NCI-H2227 (cell line): ENCODE measurements around the gene SLC25A22.

Experiments
- DNase-seq: peaks from one replicate; lab custom pipeline; 2025; ENCODE audit not compliant: unreplicated experiment; lab: John Stamatoyannopoulos, UW

SLC25A22 gene

DNA sequence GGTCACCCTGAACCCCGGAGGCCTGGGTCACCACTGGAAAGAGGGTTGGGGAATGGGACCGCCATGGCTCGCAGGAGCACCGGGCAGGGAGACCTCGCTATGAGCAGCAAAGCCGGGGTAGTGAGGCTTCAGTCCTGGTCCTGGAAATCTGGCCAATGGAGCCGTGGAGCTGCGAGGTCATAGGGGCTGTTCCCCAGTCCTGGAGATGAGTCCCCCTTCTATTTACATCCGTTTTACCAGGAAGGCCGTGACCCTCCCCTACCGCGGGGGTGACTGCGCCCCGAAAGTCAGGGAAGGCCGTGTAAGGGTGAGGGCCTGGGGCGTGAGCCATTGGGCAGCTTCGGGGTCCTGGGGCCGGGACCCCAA lies 6.5 kb upstream of the SLC25A22 start:
- DNase-seq: no peak

DNA sequence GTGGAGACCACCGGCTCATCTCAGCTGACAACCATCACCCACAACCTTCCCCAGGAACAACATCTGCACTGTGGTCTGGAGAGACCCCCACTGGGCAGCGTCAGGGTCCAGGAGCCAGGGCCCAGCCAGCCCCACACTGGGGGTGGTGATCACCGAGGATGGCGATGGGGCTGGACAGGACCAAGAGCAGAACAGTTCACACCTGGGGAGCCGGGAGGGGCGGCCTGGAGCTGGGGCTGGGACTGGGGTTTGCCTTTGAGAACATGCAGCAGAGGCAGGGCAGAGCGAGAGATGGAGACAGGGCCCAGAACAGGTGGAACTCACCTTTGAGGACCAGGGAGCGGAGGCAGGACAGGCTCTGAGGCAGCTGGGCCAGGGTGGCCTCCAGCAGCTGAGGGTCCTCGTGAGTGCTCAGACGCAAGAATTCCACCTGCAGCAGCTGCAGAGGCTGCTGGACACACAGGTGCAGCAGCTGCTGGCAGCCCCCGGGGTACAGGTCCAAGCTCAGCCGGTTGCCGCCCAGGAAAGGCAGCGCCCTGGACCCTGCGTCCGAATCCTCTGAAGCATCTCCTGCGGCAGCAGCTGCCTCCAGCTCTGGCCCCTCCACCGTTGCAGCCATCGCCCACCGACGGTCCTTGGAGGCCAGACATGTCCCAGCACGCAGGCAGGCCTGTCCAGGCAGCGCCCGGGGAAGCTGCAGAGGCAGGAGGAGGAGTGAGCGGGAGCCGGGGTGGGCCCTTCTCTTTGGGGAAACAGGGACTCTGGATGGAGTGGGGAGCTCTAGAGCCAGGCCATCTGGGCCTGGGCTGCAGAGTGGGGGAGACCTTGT lies 5.9 kb upstream of the SLC25A22 start:
- peak; percentile 79 for DNase-seq

DNA sequence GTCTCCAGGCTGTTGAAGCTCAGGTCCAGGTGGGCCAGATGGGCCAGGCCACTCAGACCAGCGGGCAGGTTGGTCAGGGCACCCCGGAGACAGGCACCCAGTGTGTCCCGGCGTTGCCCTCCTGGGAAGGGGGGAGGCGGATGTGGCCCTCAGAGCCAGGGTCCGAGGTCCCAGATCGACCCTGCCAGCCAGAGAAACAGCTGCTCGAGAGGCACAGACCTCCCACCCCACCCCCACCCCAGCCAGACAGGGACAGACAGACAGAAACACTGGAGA lies 5.3 kb upstream of the SLC25A22 start:
- DNase-seq: no peak

DNA sequence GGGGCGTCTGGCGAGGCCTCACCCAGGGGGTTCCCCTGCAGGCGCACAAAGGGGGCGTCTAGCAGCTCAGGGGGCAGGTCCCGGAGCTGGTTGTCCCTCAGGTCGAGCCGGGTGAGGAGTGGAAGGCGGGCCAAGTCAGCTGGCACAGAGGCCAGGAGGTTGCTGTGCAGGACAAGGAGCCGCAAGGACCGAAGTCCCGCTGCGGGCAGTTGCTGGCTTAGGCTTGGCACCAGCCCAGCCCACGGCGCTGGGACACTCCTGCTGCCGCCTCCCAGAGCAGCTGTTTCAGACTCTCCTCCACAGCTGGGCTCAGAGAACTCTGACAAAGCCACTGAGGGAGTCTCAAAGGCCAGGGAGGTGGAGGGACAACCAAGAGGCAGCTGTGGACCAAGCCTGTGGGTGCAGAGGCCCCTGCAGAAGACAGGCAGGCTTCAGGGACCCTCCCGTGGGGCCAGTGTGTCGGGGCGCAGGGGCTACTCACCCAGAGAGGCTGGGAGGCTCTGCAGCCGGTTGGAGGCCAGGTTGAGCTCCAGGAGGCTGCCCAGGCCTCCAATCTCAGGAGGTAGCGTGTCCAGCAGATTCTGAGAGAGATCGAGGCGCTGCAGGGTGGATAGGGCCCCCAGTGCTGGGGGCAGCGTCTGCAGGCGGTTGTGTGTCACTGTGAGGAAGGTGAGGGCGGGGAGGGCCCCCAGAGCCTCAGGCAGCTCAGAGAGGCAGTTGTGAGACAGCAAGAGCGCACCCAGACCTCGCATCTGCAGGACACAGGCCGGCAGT lies 4.8 kb upstream of the SLC25A22 start:
- DNase-seq: no peak

DNA sequence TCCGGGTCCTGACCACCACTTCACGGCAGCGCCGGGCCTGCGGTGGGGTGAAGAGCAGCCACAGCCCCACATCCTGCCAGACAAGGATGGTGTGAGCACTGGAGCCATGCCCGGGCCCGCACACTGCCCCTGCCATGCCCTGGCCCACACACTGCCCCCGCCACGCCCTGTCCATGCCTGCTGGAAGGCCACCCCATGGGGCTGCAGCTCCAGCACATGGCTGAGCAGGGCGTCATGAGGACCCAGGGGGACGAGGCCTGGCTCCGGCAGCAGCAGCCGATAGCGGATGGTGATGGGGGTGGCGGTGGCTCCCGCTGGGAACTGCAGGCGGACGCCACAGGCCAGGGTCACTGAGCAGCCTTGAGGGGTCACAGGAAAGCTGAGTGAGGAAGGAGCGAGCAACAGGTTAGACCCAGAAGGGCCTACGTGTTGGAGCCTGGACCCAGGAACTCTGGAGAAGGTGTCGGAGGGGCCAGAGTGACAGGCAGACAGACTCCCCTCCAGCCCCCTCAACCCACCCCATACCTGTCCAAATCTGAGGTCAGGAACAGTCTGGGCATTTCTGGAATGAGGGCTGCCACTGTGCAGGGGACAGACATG lies 4.0 kb upstream of the SLC25A22 start:
- DNase-seq: no peak

DNA sequence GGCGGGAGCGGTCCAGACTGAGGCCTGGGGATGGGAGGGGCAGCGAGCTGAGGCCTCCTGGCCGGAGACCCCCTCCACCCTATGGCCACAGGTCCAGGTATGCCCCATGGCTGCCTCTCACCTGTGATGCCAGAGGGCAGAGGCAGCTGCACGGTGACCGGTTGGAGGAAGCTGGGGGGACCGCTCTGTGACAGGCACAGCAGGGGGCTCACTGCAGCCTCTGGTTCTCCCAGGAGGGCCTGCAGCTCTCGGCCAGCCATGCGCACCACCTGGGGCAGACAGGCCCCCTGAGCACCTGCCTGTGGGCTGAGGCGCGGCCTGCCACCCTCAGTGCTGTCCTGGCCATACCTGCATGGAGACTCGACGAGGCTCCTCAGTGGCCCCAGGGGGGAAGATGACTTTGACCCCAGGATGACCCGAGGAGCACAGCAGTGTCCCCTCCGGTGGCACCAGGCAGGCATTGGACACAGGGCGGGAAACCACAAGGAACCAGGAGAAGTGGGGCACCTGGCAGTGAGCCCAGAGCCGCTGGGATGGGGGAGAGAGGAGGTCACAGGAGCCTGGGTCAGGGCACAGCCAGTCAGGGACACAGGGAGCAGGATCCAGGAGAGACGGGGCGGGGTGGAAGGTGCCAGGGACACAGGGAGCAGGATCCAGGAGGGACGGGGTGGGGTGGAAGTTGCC lies 3.2 kb upstream of the SLC25A22 start:
- DNase-seq: no peak

DNA sequence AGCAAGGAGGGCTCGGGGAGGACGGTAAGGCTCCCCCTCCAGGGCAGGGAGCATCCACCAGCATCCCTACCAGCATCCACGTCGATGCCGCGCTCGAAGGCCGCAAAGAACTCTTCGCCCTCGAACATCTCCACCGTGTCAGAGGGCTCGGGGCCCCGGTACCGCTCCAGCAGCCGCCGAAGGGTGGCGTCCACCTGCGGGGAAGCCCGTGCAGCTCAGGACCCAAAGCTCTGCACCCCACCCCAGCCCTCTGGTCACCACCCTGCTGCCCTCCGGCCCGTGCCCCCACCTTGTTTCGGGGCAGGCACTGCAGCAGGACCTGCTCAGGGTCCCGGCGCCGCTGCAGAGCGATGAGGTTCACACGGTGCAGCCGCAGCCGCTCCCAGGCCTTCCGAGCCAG lies 2.4 kb upstream of the SLC25A22 start:
- no peak for DNase-seq

DNA sequence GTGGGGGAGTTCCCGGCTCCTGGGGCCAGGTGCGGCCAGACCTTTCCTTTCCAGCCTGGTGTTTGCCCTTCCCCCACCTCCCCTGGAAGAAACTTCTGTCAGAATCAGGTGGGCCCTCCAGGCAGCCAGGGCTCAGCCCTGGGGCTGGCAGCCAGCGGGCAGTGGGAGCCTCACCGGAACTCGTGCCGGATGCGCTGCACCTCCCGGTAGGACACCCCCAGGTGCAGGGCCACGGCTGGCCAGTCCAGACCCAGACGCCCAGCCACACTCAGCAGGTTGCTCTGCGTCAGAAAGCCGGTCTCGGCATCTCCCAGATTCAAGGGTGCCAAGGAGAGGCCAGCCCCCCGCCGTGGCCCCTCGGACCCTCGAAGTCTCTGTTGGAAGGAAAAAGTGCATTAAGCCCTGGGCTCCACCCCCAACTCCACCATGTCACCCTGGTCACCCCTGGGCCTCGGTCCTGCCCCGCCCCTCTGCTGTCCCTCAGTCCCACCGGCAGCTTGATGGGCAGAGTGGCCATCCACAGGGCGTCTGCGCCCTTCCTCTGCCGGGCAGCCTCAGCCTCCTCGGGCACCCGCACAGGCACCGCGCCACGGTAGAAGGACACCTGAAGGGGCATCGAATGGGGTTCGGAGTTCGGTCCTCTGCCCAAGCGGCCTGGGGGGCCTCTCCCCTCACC lies 1.7 kb upstream of the SLC25A22 start:
- DNase-seq: no peak

DNA sequence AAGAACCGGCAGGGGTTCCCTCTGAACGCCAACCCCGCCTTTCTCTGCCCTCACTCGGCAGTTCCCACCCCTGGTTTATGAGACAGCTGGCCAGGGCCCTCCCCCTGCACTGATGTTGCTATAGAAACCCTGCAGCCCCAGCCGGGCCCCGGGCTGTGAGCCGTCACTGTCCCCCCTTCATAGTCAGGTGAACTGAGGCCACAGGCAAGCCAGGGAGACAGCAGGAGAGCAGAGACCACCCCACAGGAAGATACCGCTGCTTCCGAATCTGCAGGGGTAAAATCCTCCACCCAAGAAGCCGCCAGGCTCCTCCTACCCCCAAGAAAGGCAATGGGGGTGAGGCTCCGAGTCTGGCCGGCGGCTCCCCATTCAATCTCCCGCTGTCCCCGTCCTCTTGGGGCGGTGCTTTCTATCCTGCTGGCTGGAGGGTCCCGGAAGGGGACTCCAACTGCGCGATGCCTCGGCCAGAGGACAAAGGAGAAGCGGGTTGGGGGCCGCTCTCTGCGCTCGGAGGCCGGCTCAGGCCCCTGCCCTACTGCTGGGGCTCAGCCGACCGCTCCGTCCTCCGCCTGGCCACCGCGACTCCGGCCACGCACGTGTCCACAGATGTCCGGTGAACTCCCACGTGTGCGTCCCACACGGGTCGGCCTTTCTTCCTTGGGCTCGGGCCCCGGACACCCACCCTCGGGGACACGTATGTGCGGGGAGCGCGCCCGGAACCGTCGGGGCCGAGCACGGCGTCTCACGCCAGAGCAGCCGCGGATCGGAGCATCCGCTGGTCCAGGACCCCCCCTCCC lies 587 bp downstream of the SLC25A22 start:
- peak; percentile 95 for DNase-seq

DNA sequence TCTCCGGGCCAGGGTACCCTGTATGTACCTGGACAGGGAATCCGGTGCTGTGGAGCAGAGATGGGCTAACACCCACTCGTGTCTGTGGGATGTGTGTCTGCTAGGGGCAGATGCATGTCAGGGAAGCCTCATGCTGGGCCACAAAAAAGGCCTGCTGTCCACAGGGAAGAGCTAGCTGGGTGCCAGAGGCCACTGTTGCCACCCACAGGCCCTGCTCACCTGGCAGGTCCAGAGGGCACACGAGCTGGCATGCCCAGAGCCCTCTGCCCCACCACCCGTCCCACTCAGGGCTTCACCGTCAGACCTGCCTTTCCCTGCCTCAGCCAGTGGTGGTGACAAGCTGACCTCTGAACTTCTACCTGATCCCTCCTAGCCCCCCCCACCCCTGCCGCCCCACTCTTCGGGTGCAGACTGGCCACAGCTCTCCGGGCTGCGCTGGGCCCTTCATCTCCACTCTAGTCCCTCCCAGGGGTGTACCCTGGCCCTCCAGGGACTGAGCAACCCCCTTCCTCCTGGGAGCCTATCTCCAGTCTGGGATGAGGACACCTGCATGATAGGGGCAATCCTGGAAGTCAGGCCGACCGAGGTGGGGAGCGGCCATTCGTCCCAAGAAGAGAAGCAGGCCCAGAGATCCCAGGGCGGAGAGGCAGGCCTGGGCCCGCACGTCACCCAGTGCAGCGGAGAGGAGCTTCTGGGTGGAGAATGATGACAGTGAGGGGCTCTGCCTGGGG lies 1.4 kb downstream of the SLC25A22 start:
- no peak for DNase-seq

DNA sequence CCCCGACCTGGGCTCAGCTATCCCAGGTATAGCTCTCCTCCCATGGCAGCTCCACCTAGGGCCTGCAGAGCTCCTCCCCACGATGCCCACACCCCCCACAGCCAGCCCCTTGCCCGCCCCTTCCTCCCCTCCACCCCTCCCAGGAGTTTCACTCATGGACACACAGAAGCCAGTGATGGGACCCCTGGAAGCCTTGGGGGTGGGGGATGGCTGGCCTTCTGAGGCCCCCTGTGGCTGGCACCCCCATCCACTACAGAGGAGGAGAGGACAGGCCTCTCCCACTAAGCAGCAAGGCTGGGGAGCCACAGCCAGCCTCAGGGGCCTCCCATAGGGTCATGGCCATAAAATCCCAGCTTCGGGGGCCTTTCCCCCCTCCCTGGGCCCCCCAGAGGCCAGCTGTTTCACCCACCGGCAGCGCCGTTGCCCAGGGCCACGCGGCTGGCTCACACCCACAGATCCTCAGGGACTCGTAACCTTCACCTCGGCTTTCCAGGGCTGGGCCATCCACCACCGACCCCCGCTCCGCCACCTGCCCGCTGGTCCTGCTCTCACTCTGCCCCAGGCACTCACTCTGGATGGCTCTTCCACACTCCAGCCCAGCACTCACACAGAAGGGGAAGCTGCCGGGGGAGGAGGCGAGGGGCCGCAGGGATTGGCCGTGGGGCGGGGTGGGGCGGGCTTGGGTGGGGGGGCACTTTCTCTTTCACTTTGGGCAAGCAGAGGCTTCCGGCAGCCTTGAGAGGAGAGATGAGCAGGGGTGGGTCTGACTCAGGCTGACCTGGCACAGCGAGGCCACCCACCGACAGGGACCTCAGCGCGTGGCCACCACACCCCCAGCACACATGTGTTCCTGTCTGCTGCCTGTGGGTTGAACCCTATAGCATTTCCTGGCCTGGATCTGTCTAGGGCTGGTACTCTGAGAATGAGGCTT lies 2.2 kb downstream of the SLC25A22 start:
- DNase-seq: peak; percentile 86

DNA sequence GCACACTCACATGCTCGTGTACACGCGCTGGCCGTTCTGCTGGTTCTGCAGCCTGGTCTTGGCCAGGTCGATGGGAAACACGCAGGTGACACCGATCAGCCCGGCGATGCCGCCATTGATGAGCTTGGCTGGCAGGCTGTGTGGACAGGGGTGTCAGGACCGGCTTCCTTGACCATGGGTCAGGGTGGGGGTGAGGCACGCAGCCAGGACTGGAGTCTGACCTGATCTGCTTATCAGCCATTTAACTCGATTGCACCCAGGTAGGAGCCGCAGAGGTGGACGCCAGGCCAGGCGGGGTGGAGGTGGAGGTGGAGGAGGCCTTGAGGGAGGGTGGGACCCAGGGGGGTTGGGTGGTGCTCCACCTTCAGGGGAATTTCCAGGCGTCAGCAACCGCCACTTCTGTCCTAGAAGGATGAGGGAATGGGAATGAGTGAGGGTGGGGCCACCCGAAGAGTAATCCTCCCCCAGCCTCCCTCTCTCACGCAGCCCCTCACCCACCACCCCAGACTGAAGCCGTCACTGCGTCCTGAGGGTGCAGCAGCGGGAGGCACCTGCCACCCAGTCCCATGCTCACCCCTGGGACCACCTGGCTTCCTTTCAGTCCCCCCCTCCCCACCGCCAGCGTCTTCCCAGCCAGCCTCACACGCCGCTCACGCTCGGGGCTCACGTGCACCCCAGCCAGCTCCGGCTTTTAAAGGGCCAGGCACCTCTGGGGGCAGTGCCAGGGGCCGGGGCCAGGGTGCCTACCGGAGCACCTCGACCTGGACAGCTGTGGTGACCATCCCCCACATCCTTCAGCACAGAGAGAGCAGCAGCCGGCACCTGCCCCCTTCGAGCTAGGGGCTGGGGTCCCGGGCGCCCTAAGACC lies 3.1 kb downstream of the SLC25A22 start:
- peak; percentile 68 for DNase-seq

DNA sequence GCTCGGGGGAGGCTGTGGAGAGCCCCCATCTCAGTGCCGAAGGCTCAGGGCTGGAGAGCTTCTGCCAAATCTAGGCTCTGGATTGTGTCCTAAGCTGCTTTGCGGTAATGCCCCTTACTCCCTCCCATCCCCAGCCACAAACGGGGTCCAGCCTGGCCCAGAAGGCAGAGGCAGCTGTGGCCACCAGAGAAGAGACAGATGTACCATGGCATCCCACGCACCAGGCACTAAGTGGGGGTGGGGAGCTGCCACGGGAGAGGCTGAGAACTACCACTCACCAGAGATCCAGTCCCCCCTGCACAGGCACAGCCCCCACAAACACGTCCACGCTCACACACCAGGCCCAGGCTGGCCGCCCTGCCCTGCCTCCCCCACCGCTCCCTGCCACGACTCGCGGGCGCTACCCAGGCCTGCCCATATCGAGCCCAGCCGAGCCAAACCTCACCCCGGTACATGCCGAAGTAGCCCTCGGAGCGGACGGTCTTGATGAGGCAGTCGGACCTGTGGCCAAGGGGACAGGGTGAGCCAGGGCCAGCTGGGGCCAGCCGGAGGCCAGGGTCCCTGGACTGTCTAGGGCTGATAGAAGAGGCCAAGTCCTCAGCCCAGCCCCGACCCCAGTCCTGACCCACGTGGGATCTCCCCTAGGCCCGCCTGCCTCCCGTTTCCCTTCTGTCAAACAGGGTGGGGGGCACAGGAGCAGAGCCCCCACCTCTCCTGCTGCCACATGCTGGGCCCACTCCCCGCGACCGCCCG lies 3.9 kb downstream of the SLC25A22 start:
- DNase-seq: no peak

DNA sequence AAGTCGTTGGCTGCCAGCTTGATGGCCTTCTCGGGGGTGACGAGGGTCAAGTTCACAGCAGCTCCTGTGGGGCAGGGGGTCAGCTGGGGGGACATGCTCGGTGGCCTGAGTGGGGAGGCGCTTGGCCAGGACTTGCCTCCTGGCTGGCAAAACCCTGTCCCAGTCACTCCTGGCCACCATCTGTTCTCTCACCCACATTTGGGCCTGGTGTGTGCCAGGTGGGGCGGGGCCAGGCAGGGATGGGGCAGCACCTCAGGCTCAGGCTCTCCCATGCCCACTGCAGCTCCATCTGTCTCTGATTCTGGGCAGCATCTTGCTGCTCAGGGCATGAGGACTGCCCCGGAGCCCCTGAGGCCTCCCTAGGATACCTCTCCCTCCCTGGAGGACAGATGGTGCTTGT lies 4.5 kb downstream of the SLC25A22 start:
- DNase-seq: no peak

DNA sequence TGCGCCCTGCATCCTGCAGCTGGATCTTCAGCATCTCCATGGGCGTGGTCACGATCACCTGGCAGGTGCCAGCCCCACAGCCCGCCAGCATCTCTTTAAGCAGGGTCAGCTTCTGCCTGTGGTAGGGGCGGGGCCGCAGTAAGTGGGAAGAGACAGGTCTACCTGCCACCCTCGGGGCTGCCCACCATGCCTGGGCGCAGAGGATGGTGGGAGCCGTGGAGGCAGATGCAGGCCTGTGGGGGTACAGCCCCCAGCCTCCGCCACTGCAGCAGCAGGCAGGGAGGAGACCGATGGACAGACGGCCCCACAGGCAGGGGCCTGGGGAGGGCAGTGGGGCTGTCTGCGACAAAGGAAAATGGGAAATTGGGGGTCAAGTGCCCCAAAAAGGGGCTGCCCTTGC lies 5.2 kb downstream of the SLC25A22 start:
- DNase-seq: no peak

DNA sequence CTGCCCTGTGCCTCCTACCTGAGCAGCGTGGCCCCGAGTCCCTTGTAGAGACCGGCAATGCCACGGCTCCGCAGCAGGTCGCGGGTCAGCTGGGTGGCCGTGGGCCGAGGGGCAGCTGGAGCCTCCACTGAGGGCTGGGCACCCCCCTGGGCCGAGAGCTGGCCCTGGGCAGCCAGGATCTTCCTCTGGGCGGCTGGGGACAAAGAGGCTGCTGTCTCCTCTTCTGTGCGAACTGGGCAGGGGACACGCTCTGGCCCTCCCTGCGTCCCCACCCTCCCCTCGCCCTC lies 5.6 kb downstream of the SLC25A22 start:
- no peak for DNase-seq
